H9 (cell line): ENCODE data around the gene DAPK2. TPM values are rescaled to one million over a fixed set of nuclear protein-coding genes. Genes with fewer than 3 reads are reported as not detected.

Source experiments
- DNase-seq: peaks from one replicate; pipeline ENCODE4 v3.0.0-alpha.2; 2017
- H2AFZ ChIP-seq: one replicate; pipeline ENCODE4 v1.6.1; 2013; ENCODE audit warnings: mild to moderate bottlenecking, low read length, control low read depth, moderate library complexity
- H2AK5ac ChIP-seq: 2 replicates; pipeline ENCODE4 v1.6.1; 2013; ENCODE audit warnings: low read length, control low read depth, mixed read lengths; ENCODE audit not compliant: insufficient read length
- H2BK120ac ChIP-seq: one replicate; pipeline ENCODE4 v1.6.1; 2013; ENCODE audit warnings: low read depth, mild to moderate bottlenecking, low read length, control low read depth, inconsistent platforms; ENCODE audit not compliant: poor library complexity, severe bottlenecking
- H2BK12ac ChIP-seq: 2 replicates; pipeline ENCODE4 v1.6.1; 2013; ENCODE audit warnings: low read length, control low read depth, mixed read lengths, low read depth; ENCODE audit not compliant: insufficient read length
- H2BK15ac ChIP-seq: 2 replicates; pipeline ENCODE4 v1.6.1; 2013; ENCODE audit warnings: low read depth, low read length, control low read depth
- H2BK20ac ChIP-seq: one replicate; pipeline ENCODE4 v1.6.1; 2013; ENCODE audit warnings: low read depth, mild to moderate bottlenecking, low read length, control low read depth, inconsistent platforms; ENCODE audit not compliant: poor library complexity, severe bottlenecking
- H2BK5ac ChIP-seq: 2 replicates; pipeline ENCODE4 v1.6.1; 2013; ENCODE audit warnings: low read length, control low read depth, mixed read lengths; ENCODE audit not compliant: insufficient read length
- H3K14ac ChIP-seq: 2 replicates; pipeline ENCODE4 v1.6.1; 2013; ENCODE audit warnings: low read length, control low read depth; ENCODE audit not compliant: insufficient read depth
- H3K18ac ChIP-seq: 2 replicates; pipeline ENCODE4 v1.6.1; 2013; ENCODE audit warnings: low read depth, mild to moderate bottlenecking, mixed read lengths, low read length, control low read depth; ENCODE audit not compliant: insufficient read length
- H3K23ac ChIP-seq: 2 replicates; pipeline ENCODE4 v1.6.1; 2013; ENCODE audit warnings: low read length, control low read depth, mixed read lengths, low read depth; ENCODE audit not compliant: insufficient read length
- H3K23me2 ChIP-seq: 2 replicates; pipeline ENCODE4 v1.6.1; 2013; ENCODE audit warnings: low read depth, mild to moderate bottlenecking, mixed read lengths, low read length, control low read depth; ENCODE audit not compliant: insufficient read length, poor library complexity, severe bottlenecking
- H3K27ac ChIP-seq: 2 replicates; pipeline ENCODE4 v1.5.1; 2013; ENCODE audit warnings: low read length, control low read depth, mixed read lengths, low read depth; ENCODE audit not compliant: insufficient read length
- H3K27me3 ChIP-seq: 2 replicates; pipeline ENCODE4 v1.6.1; 2013; ENCODE audit warnings: low read length, control low read depth, inconsistent platforms; ENCODE audit not compliant: insufficient read depth
- H3K4ac ChIP-seq: 2 replicates; pipeline ENCODE4 v1.6.1; 2013; ENCODE audit warnings: low read depth, mild to moderate bottlenecking, control low read depth, inconsistent platforms, low read length, moderate library complexity
- H3K4me1 ChIP-seq: 2 replicates; pipeline ENCODE4 v1.6.1; 2013; ENCODE audit warnings: low read length, control low read depth, inconsistent platforms; ENCODE audit not compliant: insufficient read depth
- H3K4me2 ChIP-seq: 2 replicates; pipeline ENCODE4 v1.6.1; 2013; ENCODE audit warnings: low read length, control low read depth, mixed read lengths; ENCODE audit not compliant: insufficient read length, insufficient read depth
- H3K56ac ChIP-seq: 2 replicates; pipeline ENCODE4 v1.6.1; 2013; ENCODE audit warnings: low read depth, mild to moderate bottlenecking, mixed read lengths, low read length, control low read depth; ENCODE audit not compliant: insufficient read length
- H3K79me1 ChIP-seq: 2 replicates; pipeline ENCODE4 v1.6.1; 2013; ENCODE audit warnings: low read depth, mild to moderate bottlenecking, moderate library complexity, low read length, control low read depth, inconsistent platforms; ENCODE audit not compliant: insufficient read depth, poor library complexity, severe bottlenecking
- H3K79me2 ChIP-seq: 2 replicates; pipeline ENCODE4 v1.6.1; 2013; ENCODE audit warnings: low read length, control low read depth, inconsistent platforms; ENCODE audit not compliant: insufficient read depth
- H3K9ac ChIP-seq: 2 replicates; pipeline ENCODE4 v1.6.1; 2013; ENCODE audit warnings: low read length, control low read depth, mixed read lengths; ENCODE audit not compliant: insufficient read length; ENCODE audit errors: extremely low read depth
- H3K9me3 ChIP-seq: one replicate; pipeline ENCODE4 v1.6.1; 2013; ENCODE audit warnings: low read depth, low read length, inconsistent platforms; ENCODE audit not compliant: control insufficient read depth
- H3T11ph ChIP-seq: one replicate; pipeline ENCODE4 v1.6.1; 2013; ENCODE audit warnings: mild to moderate bottlenecking, low read length, control low read depth, inconsistent platforms
- H4K20me1 ChIP-seq: one replicate; pipeline ENCODE4 v1.6.1; 2013; ENCODE audit not compliant: control insufficient read depth, insufficient read length, insufficient read depth
- H4K5ac ChIP-seq: 2 replicates; pipeline ENCODE4 v1.6.1; 2013; ENCODE audit warnings: low read depth, mild to moderate bottlenecking, mixed read lengths, low read length, control low read depth; ENCODE audit not compliant: insufficient read length
- H4K8ac ChIP-seq: replicated peaks from 2 replicates; pipeline ENCODE4 v1.6.1; 2013; ENCODE audit warnings: low read length, control low read depth, mixed read lengths, low read depth; ENCODE audit not compliant: insufficient read length
- H4K91ac ChIP-seq: 2 replicates; pipeline ENCODE4 v1.6.1; 2013; ENCODE audit warnings: low read depth, mild to moderate bottlenecking, moderate library complexity, mixed read lengths, low read length, control low read depth; ENCODE audit not compliant: insufficient read length
- H3K27ac Mint-ChIP-seq, 3 experiments: 2 replicates in 2 of 3; 3 replicates in 1 of 3; pipeline ENCODE4 v1.8.0; 2020 to 2021; ENCODE audit warnings: mixed read lengths in 3 of 3, mild to moderate bottlenecking in 1 of 3, moderate library complexity in 1 of 3
- H3K27me3 Mint-ChIP-seq: 2 replicates; pipeline ENCODE4 v1.8.0; 2021; ENCODE audit warnings: low read depth, mild to moderate bottlenecking, moderate library complexity, mixed read lengths
- H3K36me3 Mint-ChIP-seq, 3 experiments: 2 replicates in 2 of 3; 3 replicates in 1 of 3; pipeline ENCODE4 v1.8.0; 2020 to 2021; ENCODE audit warnings: low read depth in 3 of 3, mixed read lengths in 3 of 3; ENCODE audit not compliant: insufficient read depth in 1 of 3
- H3K4me1 Mint-ChIP-seq, 2 experiments: 2 replicates each; pipeline ENCODE4 v1.8.0; 2020; ENCODE audit warnings: mixed read lengths in 2 of 2
- H3K4me3 Mint-ChIP-seq, 2 experiments: 2 replicates in 1 of 2; 3 replicates in 1 of 2; pipeline ENCODE4 v1.8.0; 2020 to 2021; ENCODE audit warnings: mild to moderate bottlenecking in 2 of 2, mixed read lengths in 2 of 2, moderate library complexity in 1 of 2
- H3K9me3 Mint-ChIP-seq, 2 experiments: 2 replicates in 1 of 2; 3 replicates in 1 of 2; pipeline ENCODE4 v1.8.0; 2020; ENCODE audit warnings: mild to moderate bottlenecking in 2 of 2, mixed read lengths in 2 of 2, moderate library complexity in 1 of 2
- CTCF ChIP-seq: fragments of 200-600 bp; sonication (generic); conservative IDR thresholded peaks from 3 replicates; pipeline ENCODE4 v1.8.0; 2021; ENCODE audit warnings: antibody characterized with exemption, mild to moderate bottlenecking
- WGBS: extraction: QIAGEN DNeasy Blood & Tissue Kit; methylation state at CpG from one replicate; pipeline ENCODE4 v1.1.7; 2013; ENCODE audit warnings: missing lambda C conversion rate, low lambda C conversion rate, mixed read lengths; ENCODE audit not compliant: insufficient read length; ENCODE audit errors: extremely low coverage; 5-methylcytosine and 5-hydroxymethylcytosine counted together
- total RNA-seq: library from RNA; stranded (reverse); gene quantifications from 2 replicates; pipeline ENCODE4 v1.2.1, GENCODE V29; 2021

The DAPK2 gene
- total RNA-seq, 1 experiment from 2014 or later = 3.5 TPM

DNA sequence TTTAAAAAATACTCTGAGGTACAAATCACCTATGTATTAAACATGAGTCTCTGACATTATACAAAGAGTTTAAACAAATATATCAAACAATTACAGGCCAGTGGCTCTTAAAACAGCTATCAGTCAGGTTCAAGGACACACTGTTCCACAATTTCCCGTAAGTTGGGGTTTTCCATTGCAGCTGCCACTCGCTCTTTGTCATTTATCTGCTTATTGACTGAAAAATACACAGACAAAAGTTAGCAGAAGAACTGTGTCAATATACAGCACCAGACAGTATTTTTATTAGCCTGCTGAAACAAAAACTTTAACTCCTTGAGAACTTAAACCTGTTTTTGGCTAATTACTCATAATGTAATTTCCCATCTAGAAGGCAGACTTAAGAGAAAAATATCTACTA lies 26.5 kb upstream of the DAPK2 start:
- Histone ChIP-seq H2AK5ac (no peak overlapping the region), H3K9ac (no peak overlapping the region), H2BK12ac (no peak overlapping the region), H3K23ac (no peak overlapping the region), H3K4ac (no peak overlapping the region), H2BK120ac (no peak overlapping the region), H3K79me1 (no peaks in the 10 kb centered on the region), H3K23me2 (no peaks in the 10 kb centered on the region), H3T11ph (no peak overlapping the region), H2BK15ac (no peak overlapping the region), H3K79me2 (no peaks in the 10 kb centered on the region), H4K8ac (no peak overlapping the region), H3K4me2 (no peak overlapping the region), H2BK5ac (no peak overlapping the region), H3K4me1 (no peaks in the 10 kb centered on the region), H4K5ac (no peak overlapping the region), H4K91ac (no peak overlapping the region), H3K18ac (no peak overlapping the region), H4K20me1 (no peaks in the 10 kb centered on the region), H3K27ac (no peak overlapping the region), H3K56ac (no peak overlapping the region), H3K27me3 (no peaks in the 10 kb centered on the region), H3K9me3 (no peaks in the 10 kb centered on the region), H2BK20ac (no peak overlapping the region), H3K14ac (no peak overlapping the region), H2AFZ (no peak overlapping the region)
- no peak for DNase-seq
- Mint-ChIP-seq H3K4me1 (peaks cover 1 to 2% of the 10 kb centered on the region in 2 experiments; a peak in 2 of 4 replicates), H3K9me3 (no peaks in the 10 kb centered on the region), H3K27ac (no peak overlapping the region), H3K4me3 (no peak overlapping the region), H3K36me3 (peaks cover 6 to 32% (median 21%) of the 10 kb centered on the region in 3 experiments; a peak in 6 of 7 replicates), H3K27me3 (no peaks in the 10 kb centered on the region)
- WGBS = no CpG with 5 or more reads among the region's 2 CpGs
- no peak for TF ChIP-seq CTCF
